ENCODE data around the gene STARD3.

GRCh38 chr17:39652587-39653315, 15.8 kb downstream of the STARD3 start:
- TF ChIP-seq CTCF (IDR thresholded peaks at IDR 0.05) (peak in 2 of 6 experiments; percentile 12 to 27), POLR2A (IDR thresholded peaks at IDR 0.05) (no peak)

Data from Peyer's patch (tissue), 4 donors.